Stimulated activated CD8-positive, alpha-beta memory T cell treated with anti-CD3 and anti-CD28 coated beads, Interleukin-4, amount 100 ng/mL, for 48 hours (primary cell): ENCODE data around the gene PGS1.

Source experiments
- DNase-seq: peaks from one replicate; pipeline ENCODE4 v3.0.0-alpha.2; 2020

PGS1 gene

GRCh38 chr17:78428836-78429617 lies 50.6 kb downstream of the PGS1 start:
- no peak for DNase-seq

- DNase-seq = no peak
These were observed 51.2 kb downstream of the PGS1 start for GRCh38 chr17:78429618-78429995.

GRCh38 chr17:78430892-78431691 lies 52.6 kb downstream of the PGS1 start:
- no peak for DNase-seq

DNA sequence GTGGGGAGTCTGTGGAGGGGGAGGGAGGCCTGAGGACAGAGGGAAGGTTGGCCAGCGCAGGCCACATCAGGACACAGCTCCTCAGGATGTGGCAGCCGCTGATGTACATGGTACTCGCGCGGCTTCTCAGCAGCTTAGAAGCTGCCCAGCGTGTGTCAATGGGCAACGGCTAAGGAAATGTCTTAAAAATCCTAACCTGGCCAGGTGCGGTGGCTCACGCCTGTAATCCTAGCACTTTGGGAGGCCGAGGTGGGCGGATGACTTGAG lies 53.2 kb downstream of the PGS1 start:
- DNase-seq = no peak

- DNase-seq = no peak
These were observed 54.0 kb downstream of the PGS1 start for GRCh38 chr17:78432226-78433012.

GRCh38 chr17:78433013-78433727 lies 54.7 kb downstream of the PGS1 start:
- DNase-seq = no peak

GRCh38 chr17:78433780-78434335 lies 55.4 kb downstream of the PGS1 start:
- no peak for DNase-seq

DNA sequence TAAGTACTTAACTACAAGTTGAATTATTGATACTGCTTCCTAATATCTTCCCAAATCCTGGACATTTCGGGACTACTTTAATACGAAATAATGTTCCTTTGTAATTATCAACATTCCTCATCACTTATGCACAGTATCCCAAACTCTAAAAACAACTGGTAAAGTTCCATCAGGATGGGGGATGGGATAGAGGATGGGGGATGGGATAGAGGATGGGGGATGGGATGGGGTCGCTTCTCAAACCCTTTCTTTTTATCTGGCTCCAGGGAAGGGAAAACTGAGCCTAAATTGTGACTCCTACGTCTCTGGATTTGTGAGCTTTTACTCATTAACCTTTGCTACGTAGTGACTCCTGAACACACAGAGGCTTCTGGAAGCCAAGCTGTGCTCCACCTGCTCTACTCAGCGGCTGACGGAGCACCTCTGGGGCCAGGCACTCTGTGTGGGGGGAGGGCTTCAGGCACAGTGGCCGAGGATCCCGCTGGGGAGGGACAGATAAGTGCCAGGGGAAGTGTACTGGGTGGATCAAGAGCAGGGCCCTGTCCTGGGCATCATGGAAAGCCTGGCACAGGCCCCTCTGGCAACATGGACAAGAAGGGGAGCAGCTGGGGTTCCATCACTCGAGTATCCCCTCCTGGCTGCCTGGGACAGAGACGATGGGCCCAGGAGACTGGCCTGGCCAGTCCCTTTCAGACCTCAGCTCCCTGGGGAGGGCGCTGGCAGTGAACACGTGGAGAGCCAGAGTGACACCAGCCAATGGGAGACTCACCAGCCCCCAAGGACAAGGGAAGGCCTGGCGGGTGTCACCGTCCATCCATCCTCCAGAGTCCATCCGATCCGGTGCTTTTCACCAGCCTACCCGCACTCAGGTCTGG lies 56.2 kb downstream of the PGS1 start:
- DNase-seq = no peak

GRCh38 chr17:78435330-78436005 lies 57.0 kb downstream of the PGS1 start:
- no peak for DNase-seq

DNA sequence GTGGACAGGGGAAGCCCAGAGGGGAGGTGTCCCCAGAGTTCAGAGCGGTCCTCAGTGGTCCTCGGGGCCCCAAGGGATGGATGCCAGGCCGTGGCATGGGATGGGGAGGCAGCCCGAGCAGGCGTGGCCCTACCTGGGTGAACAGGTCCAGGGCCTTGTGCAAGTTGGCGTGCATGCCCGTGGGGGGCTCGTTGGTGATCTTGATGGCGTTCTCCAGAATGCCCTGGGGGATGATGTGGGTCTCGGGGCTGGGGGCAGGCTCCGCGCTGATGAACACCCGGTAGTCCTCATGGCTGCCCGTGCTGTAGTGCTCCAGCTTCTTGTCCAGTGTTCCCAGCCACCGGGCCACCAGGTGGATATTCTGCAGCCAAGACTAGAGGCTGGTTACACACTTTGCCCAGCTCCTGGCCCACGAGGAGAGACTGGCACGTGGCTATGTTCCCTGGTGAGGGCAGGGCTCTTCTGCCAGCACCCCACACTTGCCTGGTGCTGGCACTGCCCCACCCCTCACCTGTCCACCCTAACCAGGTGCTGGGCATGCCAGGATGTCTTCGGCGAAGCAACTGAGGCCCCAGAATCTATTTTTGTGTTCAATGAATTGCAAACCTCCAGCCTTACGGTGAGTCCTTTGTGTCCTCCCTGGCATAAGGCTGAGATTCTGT lies 59.2 kb downstream of the PGS1 start:
- no peak for DNase-seq

DNA sequence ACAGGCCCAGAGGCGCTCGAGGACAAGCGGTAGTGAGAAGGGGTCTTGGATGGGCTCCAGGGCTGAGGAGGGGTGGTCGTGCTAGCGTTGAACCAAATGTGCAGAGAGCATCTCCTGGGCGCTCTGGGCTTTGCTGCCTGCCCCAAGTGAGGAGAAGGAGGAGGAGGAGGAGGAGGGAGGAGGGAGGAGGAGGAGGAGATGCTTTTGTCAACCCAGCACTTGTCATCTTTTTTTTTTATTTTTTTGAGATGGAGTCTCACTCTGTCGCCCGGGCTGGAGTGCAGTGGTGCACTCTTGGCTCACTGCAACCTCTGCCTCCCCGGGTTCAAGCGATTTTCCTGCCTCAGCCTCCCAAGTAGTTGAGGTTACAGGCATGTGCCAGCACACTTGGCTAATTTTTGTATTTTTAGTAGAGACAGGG lies 59.8 kb downstream of the PGS1 start:
- DNase-seq = no peak

DNA sequence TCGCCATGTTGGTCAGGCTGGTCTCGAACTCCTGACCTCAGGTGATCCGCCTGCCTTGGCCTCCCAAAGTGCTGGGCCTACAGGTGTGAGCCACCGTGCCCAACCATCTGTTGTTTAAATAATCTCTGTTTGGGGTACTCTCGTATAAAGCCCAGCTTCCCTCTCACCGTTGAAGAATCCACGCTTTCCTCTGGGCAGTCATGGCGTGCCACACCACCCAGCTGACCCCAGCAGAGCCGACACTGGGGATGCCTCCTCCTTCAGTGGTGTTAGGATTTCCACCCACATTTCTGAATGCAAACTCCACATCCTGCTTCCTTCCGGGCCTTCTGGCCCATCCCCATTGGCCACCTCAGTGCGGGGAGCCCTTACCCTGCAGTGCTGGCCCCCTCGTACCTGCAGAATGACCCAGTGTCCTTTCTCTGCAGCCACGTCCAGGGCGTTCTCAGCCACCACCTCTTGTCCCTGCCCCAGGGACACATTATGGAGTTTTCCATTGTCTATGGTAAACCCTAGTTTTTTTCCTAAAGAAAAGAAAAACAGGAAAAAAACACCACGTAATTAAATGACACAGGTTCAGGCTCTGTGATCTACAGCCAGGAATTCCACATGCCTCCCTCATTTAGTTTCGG lies 60.4 kb downstream of the PGS1 start:
- no peak for DNase-seq

- no peak for DNase-seq
These were observed 63.0 kb downstream of the PGS1 start for GRCh38 chr17:78441271-78441971.

- no peak for DNase-seq
These were observed 64.3 kb downstream of the PGS1 start for GRCh38 chr17:78442648-78443218.

DNA sequence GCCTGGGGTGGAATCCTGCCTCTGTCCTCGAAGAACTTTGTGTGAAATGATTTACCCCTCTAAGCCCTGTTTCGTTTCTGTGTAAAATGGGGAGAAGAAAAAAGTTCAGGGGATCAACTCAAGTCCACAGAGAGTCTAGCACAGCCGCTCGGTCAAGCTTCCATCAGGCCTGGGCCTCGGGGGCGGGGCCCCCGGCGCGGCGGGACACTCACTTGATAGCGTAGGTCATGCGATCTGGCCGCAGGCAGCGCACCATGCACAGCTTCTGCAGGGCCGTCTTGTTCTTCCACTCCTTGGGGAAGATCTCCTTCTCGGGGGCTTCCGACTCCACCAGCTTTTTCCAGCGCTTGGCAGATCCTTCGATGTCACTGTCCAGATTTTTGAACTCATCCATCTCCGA lies 65.9 kb downstream of the PGS1 start:
- DNase-seq = no peak

DNA sequence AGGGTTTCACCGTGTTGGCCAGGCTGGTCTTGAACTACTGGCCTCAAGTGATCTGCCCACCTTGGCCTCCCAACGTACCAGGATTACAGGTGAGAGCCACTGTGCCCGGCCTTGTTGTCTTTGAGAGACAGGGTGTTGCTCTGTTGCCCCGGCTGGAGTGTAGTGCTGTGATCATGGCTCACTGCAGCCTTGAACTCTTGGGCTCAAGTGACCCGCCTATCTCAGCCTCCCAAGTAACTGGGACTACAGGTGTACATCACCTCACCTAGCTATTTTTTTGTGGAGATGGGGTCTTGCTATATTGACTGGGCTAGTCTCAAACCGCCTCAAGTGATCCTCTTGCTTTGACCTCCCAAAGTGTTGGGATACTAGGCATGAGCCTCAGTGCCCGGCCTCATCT lies 68.4 kb downstream of the PGS1 start:
- DNase-seq = no peak

- no peak for DNase-seq
These were observed 70.0 kb downstream of the PGS1 start for GRCh38 chr17:78448356-78448993.

- no peak for DNase-seq
These were observed 71.6 kb downstream of the PGS1 start for GRCh38 chr17:78449983-78450595.
